ENCODE results near the gene FLVCR2.

FLVCR2 gene

DNA sequence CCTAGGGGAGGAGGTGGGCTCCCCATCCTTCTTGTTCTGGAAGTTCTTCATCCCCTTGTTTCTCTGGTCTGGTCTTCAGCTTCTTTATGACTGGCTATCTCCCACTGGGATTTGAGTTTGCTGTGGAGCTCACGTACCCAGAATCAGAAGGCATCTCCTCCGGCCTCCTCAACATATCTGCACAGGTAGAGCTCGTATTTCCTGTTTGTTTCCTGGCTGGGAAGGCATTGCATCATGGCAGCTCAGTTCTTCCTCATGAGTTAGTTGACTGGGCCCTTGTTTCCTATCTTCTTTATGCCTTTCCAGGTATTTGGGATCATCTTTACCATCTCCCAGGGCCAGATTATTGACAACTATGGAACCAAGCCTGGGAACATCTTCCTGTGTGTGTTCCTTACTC, 62.5 kb downstream of the FLVCR2 start:
- POLR2A ChIA-PET = no interaction called here
- no peak for DNase-seq (ENCODE audit: extremely low spot score)
- CTCF ChIA-PET = interaction anchor here (0.9 kb wide), 1 partner anchor 64 kb away, joined by 4 read pairs; no protein-coding TSS in a partner anchor
- TF ChIP-seq L3MBTL2 (conservative IDR thresholded peaks at IDR 0.05) (no peak), TARDBP (IDR thresholded peaks at IDR 0.05) (no peak), FOXA1 (IDR thresholded peaks at IDR 0.05) (no peak), HDGF (IDR thresholded peaks at IDR 0.05; ENCODE audit: borderline replicate concordance) (no peak), ELF4 (IDR thresholded peaks at IDR 0.05) (no peak), ARNT (IDR thresholded peaks at IDR 0.05) (no peak), BHLHE40 (IDR thresholded peaks at IDR 0.05; ENCODE audit: borderline replicate concordance) (no peak), CTBP1 (IDR thresholded peaks at IDR 0.05; ENCODE audit: borderline replicate concordance) (no peak), FOXK2 (IDR thresholded peaks at IDR 0.05) (no peak), NFRKB (IDR thresholded peaks at IDR 0.05) (no peak), FOXM1 (IDR thresholded peaks at IDR 0.05; ENCODE audit: borderline replicate concordance) (no peak), SP1 (IDR thresholded peaks at IDR 0.05) (no peak)

DNA sequence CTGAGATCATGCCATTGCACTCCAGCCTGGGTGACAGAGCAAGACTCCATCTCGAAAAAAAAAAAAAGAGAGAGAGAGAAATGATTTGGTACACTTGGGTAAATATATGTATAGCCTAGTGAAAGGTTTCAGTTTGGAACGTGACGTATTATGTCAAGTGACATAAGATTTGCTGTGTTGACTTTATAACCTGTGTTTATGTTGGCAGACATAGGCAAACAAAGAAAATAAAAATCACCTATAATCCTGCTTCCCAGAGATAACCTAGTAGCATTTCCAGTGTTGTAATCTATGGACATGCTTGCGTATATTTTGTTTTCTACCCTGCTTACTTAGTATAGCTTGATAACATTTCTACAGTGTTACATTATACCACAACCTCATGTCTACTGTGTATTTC, 65.6 kb downstream of the FLVCR2 start:
- ChIA-PET CTCF (no interaction called here), POLR2A (no interaction called here)
- DNase-seq (ENCODE audit: extremely low spot score) = no peak
- TF ChIP-seq TARDBP (IDR thresholded peaks at IDR 0.05) = no peak
- no peak for TF ChIP-seq SP1 (IDR thresholded peaks at IDR 0.05)
- no peak for TF ChIP-seq BHLHE40 (IDR thresholded peaks at IDR 0.05; ENCODE audit: borderline replicate concordance)
- TF ChIP-seq L3MBTL2 (conservative IDR thresholded peaks at IDR 0.05) = no peak
- TF ChIP-seq FOXM1 (IDR thresholded peaks at IDR 0.05; ENCODE audit: borderline replicate concordance) = no peak
- TF ChIP-seq CTBP1 (IDR thresholded peaks at IDR 0.05; ENCODE audit: borderline replicate concordance) = no peak
- TF ChIP-seq LEF1 (IDR thresholded peaks at IDR 0.05; ENCODE audit: borderline replicate concordance) = no peak
- TF ChIP-seq ZNF384 (IDR thresholded peaks at IDR 0.05) = no peak
- no peak for TF ChIP-seq NFRKB (IDR thresholded peaks at IDR 0.05)
- no peak for TF ChIP-seq ARNT (IDR thresholded peaks at IDR 0.05)
- no peak for TF ChIP-seq SUZ12 (IDR thresholded peaks at IDR 0.05)
- TF ChIP-seq, protein P1, sequence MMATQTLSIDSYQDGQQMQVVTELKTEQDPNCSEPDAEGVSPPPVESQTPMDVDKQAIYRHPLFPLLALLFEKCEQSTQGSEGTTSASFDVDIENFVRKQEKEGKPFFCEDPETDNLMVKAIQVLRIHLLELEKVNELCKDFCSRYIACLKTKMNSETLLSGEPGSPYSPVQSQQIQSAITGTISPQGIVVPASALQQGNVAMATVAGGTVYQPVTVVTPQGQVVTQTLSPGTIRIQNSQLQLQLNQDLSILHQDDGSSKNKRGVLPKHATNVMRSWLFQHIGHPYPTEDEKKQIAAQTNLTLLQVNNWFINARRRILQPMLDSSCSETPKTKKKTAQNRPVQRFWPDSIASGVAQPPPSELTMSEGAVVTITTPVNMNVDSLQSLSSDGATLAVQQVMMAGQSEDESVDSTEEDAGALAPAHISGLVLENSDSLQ (IDR thresholded peaks at IDR 0.05) = no peak
- TF ChIP-seq HDGF (IDR thresholded peaks at IDR 0.05; ENCODE audit: borderline replicate concordance) = no peak
- no peak for TF ChIP-seq ELF4 (IDR thresholded peaks at IDR 0.05)
- no peak for TF ChIP-seq FOXK2 (IDR thresholded peaks at IDR 0.05)
- TF ChIP-seq FOXA1 (IDR thresholded peaks at IDR 0.05) = no peak

DNA sequence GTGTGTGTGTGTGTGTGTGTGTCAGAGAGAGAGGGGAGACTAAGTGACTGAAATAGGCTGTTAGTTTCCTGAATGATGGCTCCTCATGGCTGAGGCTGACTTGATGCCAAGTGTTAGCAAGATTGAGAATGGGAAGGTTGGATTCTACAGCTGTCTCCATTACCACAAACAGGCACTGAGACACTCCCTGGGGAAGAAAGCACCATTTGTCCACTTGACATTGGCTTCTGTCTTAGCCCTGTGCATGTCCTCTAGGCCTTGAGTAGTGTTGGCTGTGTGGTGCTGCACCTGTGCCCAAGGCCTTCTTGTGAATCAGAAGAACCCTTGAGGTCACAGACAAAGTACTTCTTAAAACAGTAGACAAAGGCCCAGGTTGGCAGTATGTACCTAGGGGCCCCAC, 66.6 kb downstream of the FLVCR2 start:
- CTCF ChIA-PET = no interaction called here
- no peak for TF ChIP-seq L3MBTL2 (conservative IDR thresholded peaks at IDR 0.05)
- TF ChIP-seq TARDBP (IDR thresholded peaks at IDR 0.05) = no peak
- no peak for TF ChIP-seq CTBP1 (IDR thresholded peaks at IDR 0.05; ENCODE audit: borderline replicate concordance)
- no peak for DNase-seq (ENCODE audit: extremely low spot score)
- POLR2A ChIA-PET = no interaction called here

DNA sequence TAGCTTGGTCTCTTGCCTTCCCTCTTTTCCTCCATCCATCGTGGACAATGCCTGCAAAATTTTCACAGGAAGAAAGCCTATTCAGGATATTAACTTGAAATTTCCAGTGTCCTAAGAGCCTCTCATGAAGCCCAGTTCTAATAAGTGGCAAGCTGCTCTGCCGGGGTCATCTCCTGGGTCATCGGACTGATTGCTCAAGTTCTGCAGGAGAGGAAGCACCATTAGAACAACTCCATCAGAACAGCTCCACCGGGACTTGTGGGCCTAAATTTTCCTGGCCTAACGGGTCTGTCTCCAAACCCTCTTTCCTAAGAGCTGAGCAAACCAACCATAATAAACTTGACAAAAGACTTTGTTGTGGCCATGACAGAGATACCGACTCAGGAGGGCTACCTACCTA, 68.3 kb downstream of the FLVCR2 start:
- POLR2A ChIA-PET = interaction anchor here (1.0 to 2.0 kb wide), 2 partner anchors 11 to 14 kb away, joined by 3 to 9 read pairs; partner anchors contain the start of genes ERG28 and TTLL5
- TF ChIP-seq ELF4 (IDR thresholded peaks at IDR 0.05) (no peak), FOXK2 (IDR thresholded peaks at IDR 0.05) (no peak), BHLHE40 (IDR thresholded peaks at IDR 0.05; ENCODE audit: borderline replicate concordance) (no peak)
- CTCF ChIA-PET = interaction anchor here (1.2 kb wide), 1 partner anchor 24 kb away, joined by 3 read pairs; no protein-coding TSS in a partner anchor
- no peak for DNase-seq (ENCODE audit: extremely low spot score)

DNA sequence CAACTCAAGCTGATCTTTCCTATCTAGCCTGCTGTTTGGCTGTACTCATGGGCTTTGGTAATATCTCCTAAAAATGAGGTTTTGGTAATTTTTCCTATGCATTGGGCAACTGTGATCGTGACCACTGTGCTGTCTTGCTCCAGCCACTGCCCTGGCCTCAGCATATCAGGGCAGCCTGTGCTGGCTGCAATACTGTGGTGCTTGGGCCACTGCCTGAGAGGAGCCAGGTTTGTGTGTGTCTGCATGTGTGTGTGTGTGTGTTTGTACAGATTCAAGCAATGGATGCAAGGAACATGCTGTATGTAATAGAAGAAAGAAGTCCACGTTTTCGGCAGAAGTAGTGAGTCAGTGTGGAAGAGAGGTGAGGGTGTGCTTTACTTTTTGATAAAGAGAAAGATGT, 69.2 kb downstream of the FLVCR2 start:
- ChIA-PET POLR2A (no interaction called here), CTCF (interaction anchor here (1.2 kb wide), 1 partner anchor 25 kb away, joined by 3 read pairs; no protein-coding TSS in a partner anchor)
- TF ChIP-seq BHLHE40 (IDR thresholded peaks at IDR 0.05; ENCODE audit: borderline replicate concordance) = no peak
- no peak for TF ChIP-seq NFRKB (IDR thresholded peaks at IDR 0.05)
- no peak for TF ChIP-seq FOXK2 (IDR thresholded peaks at IDR 0.05)
- TF ChIP-seq ELF4 (IDR thresholded peaks at IDR 0.05) = no peak
- TF ChIP-seq SP1 (IDR thresholded peaks at IDR 0.05) = no peak
- no peak for TF ChIP-seq FOXM1 (IDR thresholded peaks at IDR 0.05; ENCODE audit: borderline replicate concordance)
- no peak for TF ChIP-seq LEF1 (IDR thresholded peaks at IDR 0.05; ENCODE audit: borderline replicate concordance)
- TF ChIP-seq SUZ12 (IDR thresholded peaks at IDR 0.05) = no peak
- TF ChIP-seq HDGF (IDR thresholded peaks at IDR 0.05; ENCODE audit: borderline replicate concordance) = no peak
- no peak for TF ChIP-seq CTBP1 (IDR thresholded peaks at IDR 0.05; ENCODE audit: borderline replicate concordance)
- TF ChIP-seq, protein P1 (IDR thresholded peaks at IDR 0.05) = no peak
- TF ChIP-seq FOXA1 (IDR thresholded peaks at IDR 0.05) = no peak
- TF ChIP-seq ARNT (IDR thresholded peaks at IDR 0.05) = no peak
- TF ChIP-seq ZNF384 (IDR thresholded peaks at IDR 0.05) = no peak
- TF ChIP-seq TARDBP (IDR thresholded peaks at IDR 0.05) = no peak
- DNase-seq (ENCODE audit: extremely low spot score) = no peak

DNA sequence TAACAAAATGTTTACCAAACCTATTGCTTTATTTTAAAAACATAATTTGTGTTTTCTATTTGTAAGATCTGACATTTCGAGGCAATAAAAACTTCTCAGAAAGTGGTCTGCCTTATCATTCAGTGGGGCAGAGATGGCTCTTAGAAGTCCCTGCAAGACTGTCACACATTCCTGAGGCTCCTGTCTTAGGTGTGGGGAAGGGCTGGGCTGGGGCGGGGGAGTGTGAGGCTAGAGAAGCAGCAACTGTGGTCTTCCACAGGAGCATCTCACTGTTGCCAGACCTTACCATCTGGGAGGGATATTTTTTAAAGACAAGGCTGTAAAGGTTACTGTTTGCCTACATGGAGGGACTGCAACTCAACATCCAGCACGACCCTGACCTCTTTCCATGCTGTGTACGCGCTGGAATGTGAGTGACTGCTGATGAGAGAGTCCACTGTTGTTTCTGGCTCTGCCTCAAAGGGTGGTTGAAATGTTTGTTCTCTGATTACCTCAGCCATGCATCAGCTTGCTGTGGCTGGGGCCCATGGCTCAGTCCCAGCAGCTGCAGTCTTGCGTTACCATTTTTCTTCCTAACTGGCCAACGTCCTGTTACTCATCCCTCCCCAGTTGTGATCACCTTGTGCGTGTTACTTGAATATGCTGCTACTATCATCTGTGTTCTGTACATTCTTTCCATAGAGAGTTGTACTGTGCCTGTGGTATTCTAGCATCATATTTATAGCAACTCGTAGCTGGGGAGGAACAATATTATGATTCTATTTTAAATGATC, 69.8 kb downstream of the FLVCR2 start:
- DNase-seq (ENCODE audit: extremely low spot score) = no peak
- CTCF ChIA-PET = no interaction called here
- TF ChIP-seq, protein P1 (IDR thresholded peaks at IDR 0.05) = no peak
- TF ChIP-seq FOXM1 (IDR thresholded peaks at IDR 0.05; ENCODE audit: borderline replicate concordance) (no peak), SUZ12 (IDR thresholded peaks at IDR 0.05) (no peak), CTBP1 (IDR thresholded peaks at IDR 0.05; ENCODE audit: borderline replicate concordance) (no peak), TARDBP (IDR thresholded peaks at IDR 0.05) (no peak), LEF1 (IDR thresholded peaks at IDR 0.05; ENCODE audit: borderline replicate concordance) (no peak), NFRKB (IDR thresholded peaks at IDR 0.05) (no peak), BHLHE40 (IDR thresholded peaks at IDR 0.05; ENCODE audit: borderline replicate concordance) (no peak), FOXA1 (IDR thresholded peaks at IDR 0.05) (no peak), SP1 (IDR thresholded peaks at IDR 0.05) (no peak), ARNT (IDR thresholded peaks at IDR 0.05) (no peak), ZNF384 (IDR thresholded peaks at IDR 0.05) (no peak)
- POLR2A ChIA-PET = no interaction called here

Measured in HEK293T (cell line).